HG02571 (cell line): Measurements from ENCODE around the gene REPIN1.
A peak's percentile ranks its signal among the peaks of the same experiment; 100 is the strongest.
"Not testable (repeated sequence)": the region's sequence is repeated elsewhere in the genome, so short reads cannot be mapped to it uniquely, and the experiment has no call there.

Experiments used
- ATAC-seq: cut with Tn5 transposase; IDR thresholded peaks from one replicate; pipeline ENCODE4 v1.9.1; 2021; ENCODE audit warnings: mild to moderate bottlenecking, moderate library complexity; ENCODE audit not compliant: unreplicated experiment

REPIN1 gene

DNA sequence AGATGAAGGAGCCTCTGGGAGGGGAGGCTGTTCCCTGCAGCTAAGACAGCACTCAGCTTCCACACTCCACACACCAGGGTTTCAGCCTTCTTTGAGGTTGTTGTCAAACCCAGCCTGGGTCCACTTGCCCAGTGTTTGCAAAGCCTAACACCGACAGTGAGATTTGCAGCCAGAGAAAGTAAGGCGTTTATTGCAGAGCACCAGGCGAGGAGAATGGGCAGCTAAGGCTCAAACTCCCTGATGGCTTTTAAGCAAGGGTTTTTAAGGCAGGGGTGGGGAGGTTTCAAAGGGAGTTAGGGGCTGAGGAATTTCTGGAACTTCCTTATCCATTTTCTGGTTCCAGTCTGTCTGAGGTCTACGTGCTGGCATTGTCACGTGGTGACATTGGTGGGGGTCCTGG, 5.8 kb downstream of the REPIN1 start:
- no peak for ATAC-seq

DNA sequence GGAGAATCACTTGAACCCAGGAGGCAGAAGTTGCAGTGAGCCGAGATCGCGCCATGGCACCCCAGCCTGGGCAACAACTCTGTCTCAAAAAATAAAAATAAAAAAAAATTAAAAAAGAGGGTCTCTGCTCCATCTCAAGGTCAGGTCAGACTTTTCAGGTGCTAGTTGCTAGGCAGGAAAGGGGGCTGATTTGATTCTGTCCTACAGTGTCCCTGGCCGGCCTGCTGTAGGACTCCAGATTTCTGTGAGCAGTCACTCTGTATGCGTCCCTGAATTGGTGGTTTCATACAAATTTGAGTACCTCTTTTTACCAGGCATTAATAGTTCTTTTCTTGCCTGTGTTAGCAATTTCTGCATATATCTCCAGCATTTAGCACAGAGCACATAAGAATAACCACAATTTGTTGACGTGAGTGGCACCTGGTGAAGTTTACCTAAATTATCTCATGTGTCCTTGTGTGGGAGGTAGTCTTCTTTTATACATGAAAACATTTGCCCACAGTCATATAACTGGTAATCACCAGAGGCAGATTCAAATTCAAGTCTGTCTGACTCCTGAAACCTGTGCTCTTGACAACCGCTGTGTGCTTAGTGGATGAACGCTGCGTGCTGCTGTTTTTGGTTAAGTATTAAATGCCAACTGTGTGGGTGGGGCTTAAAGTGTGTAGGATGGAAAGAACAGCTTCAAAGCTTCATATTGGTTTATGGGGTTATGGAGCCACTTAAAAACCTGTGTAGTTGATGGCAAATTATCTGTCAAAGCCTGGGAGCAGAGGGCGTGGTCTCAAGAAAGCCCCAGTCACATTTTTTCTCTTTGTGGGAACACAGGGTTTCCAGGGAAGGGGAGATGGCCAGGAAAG, 7.3 kb downstream of the REPIN1 start:
- ATAC-seq = peak; percentile 19

DNA sequence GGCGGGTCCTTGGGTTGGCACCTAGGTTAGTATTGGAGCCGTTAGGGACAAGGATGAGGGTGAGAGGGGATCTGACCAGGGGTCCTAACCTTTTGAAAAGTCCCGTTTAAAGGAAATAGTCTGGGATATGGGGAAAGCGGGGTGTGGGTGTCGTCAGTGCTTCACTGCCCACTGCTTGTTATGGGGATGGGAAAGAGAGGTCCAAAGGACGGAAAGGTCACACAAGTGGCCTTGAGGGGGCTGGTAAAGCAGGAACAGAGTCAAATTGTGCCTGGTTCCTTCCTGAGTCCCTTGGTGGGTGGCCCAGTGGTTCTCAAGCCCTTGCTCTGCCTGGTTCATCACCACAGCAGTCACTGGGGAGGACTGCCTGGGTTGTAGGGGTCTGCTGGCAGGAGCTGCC, 7.9 kb downstream of the REPIN1 start:
- ATAC-seq = no peak

DNA sequence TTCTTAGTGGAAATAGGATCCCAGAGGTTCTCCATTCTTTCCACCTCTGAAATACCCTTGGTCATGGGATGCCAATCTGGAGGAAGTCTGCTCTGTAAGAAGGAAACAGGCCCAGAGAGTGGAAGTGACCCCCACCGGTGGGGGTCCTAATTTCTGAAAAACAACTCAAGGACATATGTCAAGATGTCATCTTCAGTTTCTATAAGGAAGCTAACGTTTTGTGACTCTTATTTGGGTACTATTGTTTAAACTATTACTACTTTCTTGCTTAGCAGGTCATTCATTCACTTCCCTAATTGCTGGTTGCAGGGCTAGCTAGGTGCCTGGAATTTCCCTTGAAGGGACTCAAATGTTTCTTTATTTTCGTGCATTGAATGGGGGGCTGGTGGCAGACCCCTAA, 8.6 kb downstream of the REPIN1 start:
- ATAC-seq = no peak

DNA sequence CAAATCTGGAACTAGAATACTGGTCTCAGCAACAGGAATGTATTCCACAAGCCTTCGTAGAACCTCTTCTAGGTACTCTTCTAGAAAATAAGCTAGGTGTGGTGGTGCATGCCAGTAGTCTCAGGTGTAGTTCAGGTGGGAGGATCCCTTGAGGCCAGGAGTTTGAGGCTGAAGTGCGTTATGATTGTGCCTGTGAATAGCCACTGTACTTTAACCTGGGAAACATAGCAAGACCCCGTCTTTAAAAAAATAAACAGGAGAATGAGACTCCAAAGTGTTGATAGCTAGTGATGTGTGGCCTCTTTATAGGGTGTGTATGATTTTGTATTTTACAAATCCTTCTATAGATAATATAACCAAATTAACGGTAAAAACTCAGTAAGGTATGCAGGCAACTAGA, 9.0 kb downstream of the REPIN1 start:
- ATAC-seq = no peak

DNA sequence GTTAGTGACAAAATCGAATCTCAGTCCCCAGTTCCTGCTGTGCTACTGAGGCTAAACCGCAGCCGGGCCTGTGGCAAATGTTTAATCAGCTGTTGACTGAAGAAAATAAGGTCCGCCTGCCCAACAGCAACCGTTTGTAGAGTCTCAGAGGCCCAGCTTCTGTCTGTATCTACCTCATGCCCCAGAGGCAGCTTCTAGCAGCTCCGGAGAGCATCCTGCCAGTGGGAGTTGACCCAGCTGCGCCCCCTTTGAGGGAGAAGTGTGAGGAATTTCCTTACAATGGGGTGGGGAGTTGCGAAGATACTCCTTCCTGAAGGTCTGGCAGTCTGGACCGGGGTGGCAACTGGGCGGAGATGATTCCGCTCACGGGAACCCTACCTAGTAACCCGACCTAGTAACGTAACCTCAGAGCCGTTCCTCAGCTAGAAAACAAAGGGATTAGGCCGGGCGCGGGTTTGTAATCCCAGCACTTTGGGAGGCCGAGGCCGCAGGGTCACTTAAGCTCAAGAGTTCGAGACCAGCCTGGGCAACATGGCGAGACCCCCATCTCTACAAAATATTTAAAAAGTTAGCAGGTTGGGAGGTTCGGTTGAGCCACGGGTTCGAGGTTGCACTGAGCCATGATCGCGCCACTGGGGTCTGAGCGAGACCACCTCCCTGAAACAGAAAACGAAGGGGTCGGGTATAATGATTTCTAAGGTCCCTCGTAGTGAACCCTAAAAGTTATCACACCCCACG, 9.7 kb downstream of the REPIN1 start:
- ATAC-seq = no peak

DNA sequence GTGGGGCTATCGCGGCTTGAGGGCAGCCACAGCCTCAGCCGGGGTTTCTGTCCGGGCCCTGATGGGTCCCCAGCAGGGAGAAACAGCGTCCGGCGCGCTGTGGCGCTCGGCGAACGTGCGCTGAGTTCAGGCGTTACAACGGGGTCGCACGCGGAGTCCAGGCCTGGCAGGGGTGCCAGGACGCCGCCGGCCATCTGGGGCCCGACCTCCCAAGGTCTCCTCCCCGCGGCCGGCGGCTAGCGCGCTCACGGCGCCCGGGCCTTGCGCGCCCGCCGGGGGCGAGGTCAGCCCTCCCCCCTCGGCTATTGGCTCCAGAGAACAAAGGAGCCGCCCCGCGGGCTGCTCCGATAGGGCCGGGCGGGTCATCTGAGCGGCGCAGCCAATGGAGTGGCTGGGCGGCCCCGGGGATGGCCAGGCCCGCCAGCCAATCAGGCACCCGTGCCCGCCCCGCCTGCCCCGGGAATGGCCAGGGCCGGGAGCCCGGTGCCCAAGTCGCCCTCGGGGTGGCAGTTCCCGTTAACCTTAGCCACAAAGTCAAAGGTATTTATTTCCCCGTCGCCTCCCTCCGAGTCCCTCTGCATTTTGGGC, 10.3 kb downstream of the REPIN1 start, which contains the start of gene ZNF775:
ZNF775 (plus strand) TSS at position 478 of the 588 bp plus-strand sequence. CDS start 9,141 bp downstream, outside the sequence.
- peak; percentile 76 for ATAC-seq

DNA sequence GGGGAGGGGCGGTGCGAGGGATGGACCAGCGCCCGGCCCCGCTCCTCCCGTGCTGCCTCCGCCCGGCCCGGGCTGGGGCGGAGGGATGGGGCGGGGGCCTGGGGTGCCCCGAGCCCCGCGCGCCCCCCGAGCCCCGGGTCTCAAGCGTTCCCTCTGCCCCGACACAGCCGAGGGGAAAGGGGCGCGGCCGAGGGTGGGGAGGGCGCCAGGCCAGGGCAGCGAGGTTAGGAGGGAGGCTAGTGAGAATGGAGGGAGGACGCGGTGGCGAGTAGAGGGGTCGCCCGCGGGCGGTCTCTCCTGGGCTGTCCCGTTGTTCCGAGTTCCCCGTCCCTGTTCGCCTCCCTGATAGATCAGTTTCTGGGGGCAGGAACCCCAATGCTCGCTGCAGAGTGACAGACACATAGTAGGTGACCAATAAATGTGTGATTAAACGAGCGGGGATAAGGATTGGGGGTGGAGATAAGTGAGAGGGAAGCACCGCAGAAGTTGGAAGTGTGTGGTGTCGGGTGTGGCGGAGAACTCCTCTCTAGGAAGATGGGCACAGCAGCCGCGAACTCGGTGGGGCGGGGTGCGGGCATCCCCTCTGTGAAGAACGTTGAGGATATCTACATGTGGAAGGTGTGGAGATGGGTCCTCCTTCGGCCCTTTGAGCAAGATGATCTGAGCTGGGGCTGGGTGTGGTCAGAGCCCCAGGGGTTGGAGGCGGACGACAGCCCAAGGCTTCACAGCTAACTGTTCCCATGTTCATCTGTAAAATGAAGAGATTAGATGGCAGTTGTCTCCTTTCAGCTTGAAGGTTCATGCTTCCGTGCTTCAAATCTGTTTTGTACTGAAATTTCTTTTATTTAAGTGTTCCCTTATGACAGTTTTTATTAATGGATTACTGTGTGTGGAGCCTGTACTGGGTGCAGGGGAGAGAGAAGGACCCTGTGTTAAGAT, 11.1 kb downstream of the REPIN1 start:
- peak; percentile 3 for ATAC-seq

DNA sequence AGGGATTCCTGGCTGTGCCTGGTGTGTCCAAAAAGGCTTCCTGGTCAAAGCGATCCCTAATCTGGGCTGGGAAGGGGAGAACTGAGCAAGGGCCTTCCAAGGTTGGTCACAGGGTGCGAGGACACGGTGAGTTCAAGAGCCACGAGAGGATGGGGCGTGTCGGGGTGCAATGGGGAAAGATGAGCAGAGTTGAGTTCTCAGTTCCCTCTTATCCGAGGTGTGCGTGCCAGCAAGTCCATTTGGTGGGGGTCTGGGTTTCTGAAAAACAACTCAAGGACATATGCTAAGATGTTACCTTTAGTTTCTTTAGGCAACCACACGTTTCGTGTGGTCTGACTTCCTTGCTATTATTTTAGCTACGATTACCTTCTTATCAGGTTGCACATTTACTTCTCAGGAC, 11.8 kb downstream of the REPIN1 start:
- ATAC-seq = no peak

DNA sequence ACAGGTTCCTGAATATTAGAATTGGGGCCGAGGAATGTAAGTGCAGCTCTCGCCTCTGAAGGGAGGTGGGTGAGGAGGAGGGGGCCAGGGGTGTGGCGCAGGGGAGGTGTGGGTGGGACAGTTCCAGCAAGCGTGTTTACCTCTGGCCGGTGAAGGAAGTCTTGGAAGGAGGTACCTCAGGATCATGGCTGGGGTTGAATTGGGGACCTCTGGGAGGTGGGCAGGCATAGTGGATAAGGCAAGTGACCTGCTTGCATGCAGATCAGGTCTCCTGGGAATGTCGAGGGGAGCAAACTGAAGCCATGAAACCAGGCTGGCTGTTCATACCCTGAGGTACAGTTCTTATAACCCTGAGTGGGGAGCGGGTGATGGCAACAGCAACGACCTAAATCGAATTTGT, 12.5 kb downstream of the REPIN1 start:
- ATAC-seq = no peak

DNA sequence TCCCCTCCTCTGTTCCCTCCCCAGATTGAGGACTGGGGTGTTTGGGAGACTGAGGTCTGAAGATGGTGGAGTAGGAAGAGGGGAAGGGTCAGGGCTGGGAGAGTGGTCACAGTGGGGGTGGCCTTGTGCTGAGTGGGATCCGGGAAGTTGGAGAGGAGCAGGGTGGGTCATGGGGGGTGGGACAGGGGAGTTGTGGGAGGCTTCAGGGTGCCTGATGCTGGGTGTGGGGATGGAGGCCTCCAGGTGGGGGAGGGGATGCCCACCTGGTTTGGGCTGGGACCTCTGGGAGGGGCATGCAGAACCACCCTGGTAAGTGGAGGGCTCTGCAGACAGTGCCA, 13.1 kb downstream of the REPIN1 start:
- ATAC-seq = no peak

DNA sequence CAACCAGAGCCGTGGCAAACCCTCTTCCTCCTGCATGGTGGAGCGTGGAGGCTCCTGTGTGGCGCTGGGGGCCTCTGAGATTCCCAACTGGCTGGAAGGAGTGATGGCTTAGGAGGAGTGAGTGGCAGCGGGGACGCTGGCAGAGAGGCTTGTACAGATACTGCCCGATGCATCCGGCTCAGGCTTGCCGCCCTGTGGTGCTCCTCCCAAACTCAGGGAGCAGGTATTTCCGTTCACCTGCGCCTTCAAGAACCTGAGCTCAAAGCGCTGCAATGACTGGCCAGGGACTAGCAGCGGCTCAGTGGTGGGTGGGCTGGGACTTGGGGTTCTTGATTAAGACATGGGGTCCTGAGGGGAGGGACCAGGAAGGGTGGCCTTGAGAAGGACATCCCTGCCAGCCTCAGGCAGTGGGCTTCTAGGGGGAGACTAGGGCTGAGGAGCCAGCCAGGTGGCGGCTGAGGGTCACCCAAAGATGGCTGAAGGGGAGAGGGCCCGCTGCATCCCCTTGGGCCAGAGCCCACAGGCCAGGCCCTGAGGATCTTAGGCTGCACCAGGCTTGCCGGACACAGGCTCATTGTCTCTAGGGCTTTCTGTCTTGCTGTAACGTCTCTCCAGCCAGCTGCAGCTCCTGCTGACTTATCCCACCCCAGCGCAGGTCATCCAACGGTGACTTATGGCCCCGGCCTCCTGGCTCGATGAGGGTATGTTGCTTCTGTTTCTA, 13.7 kb downstream of the REPIN1 start:
- no peak for ATAC-seq

DNA sequence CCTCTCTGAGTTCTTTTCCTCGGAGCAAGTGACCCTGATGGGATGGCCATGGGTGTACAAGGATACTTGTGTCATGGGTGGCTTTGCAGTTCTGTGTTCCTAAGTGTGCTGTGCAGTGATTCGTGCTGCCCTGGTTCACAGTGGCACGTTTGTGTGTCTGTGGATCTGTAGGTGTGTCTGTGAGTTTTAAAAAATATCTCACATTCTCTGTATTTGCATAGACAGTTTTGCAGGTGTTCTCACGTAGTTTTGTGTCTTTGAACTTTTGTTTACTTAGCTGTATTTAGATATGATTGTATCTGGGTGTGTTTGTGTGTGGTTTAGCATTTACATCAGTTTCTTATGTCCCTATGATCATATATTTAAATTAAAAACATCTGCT, 14.2 kb downstream of the REPIN1 start:
- ATAC-seq = no peak

DNA sequence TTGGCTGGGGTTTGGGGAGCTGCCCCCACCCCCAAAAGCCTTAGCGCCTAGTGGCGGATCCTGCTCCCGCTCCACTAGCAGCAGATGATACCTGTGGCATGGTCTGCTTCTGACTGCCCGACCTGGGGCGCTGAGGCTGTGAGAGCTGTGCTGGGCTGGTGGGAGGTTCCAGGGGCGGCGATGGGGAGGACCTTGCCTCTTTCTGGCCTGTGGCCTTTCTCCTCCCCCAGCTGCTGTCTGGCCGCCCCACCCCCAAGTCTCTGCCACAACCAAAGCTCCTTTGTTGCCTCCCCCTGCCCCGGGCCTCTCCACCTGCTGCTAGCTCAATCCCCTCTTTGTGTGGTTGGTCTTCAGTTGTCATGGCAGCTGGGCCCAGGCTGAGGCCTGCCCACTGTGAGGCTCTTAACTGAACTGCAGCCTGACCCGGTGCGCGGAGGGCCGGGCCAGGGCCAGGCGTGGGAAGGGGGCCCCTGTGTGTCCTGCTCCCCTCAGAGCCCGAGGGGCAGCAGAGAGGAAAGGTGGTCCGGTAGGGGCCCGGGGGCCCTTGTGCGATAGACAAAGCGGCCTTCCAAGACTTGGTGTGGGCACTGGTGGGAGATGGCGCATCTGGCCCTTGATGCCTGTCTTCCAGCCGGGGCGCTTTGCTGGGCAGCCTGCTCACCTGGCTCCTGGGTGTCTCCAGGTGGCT, 15.2 kb downstream of the REPIN1 start:
- ATAC-seq = no peak

DNA sequence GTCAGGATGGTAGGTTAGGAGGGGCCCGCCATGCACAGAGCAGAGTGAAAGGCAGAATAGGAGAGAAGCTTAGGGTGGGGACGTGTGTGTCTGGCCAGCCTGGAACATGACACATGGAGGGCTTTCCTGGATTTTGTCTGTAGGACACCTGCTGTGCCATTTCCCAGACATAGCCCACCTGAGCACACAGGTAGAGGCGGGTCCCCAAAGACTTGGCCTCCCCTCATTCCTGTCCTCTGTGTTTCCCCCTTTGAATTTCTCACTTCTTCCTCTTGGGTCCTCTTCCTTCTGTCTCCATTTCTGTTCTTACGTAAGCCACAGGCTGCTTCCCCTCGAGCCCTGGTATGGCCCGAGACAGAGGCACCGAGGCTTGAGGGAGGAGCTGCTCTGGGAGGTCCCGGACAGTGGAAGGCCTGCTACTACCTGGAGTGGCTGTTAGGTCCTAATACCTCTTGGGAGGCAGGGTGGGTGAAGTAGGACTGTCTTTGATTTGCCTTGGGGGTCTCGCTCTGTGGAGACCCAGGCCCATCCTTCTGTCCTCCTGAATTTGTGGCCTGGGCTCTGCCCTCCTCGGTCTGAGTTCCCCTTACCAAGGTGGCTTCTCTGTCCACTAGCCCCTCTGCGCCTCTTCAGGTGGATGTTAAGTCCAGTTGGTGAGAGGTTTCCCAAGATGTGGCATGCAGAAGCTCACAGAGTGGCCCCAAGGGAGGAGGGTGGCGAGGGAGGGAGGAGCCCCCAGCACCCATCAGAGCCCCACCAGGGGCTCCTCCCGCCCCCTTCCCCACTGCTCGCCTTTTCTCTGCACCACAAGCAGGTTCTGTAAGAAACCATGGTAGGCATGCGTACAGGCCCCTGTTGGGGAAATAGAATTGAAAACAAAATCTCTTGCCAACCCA, 16.0 kb downstream of the REPIN1 start:
- no peak for ATAC-seq

DNA sequence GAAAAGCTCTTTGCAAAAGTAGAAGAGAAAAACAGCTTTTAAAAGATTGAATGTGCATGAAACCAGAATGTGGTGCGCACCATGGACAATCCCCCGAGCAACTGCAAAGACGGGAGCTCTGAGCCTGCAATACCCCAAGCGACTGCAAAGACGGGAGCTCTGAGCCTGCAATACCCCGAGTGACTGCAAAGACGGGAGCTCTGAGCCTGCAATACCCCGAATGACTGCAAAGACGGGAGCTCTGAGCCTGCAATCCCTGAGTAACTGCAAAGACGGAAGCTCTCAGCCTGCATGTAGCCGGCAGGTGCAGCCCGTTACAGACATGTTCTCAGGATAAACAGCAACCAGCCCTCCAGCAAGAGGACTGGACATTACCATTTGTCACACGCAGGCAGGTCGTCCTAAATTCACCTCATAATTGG, 16.7 kb downstream of the REPIN1 start:
- no peak for ATAC-seq

DNA sequence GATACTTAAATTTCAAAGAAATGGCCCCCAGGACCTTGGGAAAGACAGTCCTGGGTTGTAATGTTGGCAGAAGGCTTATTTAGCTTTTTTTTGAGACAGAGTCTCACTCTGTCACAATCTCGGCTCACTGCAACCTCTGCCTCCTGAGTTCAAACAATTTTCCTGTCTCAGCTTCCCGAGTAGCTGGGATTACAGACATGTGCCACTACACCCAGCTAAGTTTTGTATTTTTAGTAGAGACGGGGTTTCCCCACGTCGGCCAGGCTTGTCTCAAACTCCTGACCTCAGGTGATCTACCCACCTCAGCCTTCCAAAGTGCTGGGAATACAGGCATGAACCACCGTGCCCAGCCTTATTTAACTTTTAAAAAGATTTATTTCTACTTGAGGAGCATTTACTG, 17.3 kb downstream of the REPIN1 start:
- ATAC-seq = not testable (repeated sequence)

DNA sequence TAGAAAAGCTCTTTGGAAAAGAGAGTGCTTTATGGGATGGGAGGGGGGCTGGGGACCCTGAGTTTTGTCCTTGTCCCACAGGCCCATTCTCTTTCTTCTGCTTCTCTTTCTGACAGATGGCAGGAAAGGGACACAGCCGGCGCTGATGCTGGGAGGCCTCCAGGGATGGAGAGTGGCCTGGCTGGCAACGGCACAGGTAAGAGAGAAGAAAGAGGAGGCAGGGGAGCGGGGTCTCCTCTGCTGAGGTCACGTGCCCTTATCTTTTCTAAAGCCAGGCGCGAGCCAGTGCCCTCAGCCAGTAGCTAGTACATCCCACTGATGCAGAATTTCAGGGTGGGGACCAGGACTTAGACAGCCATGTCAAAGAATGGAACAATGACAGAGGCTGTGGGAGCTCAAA, 19.7 kb downstream of the REPIN1 start:
- no peak for ATAC-seq
